Measurements from ENCODE around the gene KLK13.

GRCh38 chr19:51007488-51007887, 57.4 kb downstream of the KLK13 start:
- TF ChIP-seq EZH2 (IDR thresholded peaks at IDR 0.05; ENCODE audit: insufficient read depth, poor library complexity, severe bottlenecking) = no peak
- no peak for TF ChIP-seq EZH2phosphoT487 (IDR thresholded peaks at IDR 0.05; ENCODE audit: insufficient read depth, low read depth)
